Measurements from ENCODE around the gene MAS1L. TPM values are rescaled to one million over a fixed set of nuclear protein-coding genes. Genes with fewer than 3 reads are reported as not detected.

The MAS1L gene
- total RNA-seq, 4 donors from 2014 or later = 0.94 TPM; not detected in 3

DNA sequence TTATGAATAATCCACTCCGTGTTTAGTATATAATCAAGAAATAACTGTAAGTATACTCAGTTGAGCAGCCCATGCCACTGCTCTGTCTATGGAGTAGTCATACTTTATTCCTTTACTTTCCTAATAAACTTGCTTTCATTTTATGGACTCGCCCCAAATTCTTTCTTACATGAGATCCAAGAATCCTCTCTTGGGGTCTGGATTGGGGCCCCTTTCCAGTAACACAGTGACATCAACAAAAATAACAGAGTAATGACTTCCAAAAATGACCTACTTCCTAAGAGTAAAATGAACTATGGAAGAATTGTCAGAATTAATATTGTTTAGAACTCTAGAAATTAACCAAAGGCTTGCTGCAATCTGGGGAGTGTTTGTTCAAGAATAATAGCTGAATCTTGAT is 22.0 kb downstream of the MAS1L start:
- no peaks in the 10 kb centered on the region for H3K27me3 ChIP-seq
- no peaks in the 10 kb centered on the region for H3K36me3 ChIP-seq
- no peak overlapping the region for H3K27ac ChIP-seq
- no peaks in the 10 kb centered on the region for H3K4me1 ChIP-seq
- H3K4me3 ChIP-seq = no peak overlapping the region
- no peak for DNase-seq
- TF ChIP-seq, protein P1, sequence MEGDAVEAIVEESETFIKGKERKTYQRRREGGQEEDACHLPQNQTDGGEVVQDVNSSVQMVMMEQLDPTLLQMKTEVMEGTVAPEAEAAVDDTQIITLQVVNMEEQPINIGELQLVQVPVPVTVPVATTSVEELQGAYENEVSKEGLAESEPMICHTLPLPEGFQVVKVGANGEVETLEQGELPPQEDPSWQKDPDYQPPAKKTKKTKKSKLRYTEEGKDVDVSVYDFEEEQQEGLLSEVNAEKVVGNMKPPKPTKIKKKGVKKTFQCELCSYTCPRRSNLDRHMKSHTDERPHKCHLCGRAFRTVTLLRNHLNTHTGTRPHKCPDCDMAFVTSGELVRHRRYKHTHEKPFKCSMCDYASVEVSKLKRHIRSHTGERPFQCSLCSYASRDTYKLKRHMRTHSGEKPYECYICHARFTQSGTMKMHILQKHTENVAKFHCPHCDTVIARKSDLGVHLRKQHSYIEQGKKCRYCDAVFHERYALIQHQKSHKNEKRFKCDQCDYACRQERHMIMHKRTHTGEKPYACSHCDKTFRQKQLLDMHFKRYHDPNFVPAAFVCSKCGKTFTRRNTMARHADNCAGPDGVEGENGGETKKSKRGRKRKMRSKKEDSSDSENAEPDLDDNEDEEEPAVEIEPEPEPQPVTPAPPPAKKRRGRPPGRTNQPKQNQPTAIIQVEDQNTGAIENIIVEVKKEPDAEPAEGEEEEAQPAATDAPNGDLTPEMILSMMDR (IDR thresholded peaks at IDR 0.05) = no peak
- no peak for TF ChIP-seq POLR2A (IDR thresholded peaks at IDR 0.05)
- no peaks in the 10 kb centered on the region for H3K9me3 ChIP-seq

DNA sequence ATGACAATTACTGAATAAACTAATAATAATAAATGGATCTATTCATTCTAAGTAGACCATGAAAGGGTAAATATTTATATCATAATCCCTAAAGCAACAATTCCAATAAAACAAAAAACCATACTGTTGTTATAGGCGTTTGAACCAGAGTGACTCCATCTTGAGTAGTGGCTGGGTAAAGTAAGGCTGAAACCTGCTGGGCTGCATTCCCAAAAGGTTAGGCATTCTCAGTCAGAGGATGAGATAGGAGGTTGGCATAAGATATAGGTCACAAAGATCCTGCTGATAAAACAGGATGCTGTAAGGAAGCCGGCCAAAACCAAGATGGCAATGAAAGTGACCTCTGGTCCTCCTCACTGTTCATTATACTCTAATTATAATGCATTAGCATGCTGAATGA is 22.5 kb downstream of the MAS1L start:
- H3K9me3 ChIP-seq = no peaks in the 10 kb centered on the region

DNA sequence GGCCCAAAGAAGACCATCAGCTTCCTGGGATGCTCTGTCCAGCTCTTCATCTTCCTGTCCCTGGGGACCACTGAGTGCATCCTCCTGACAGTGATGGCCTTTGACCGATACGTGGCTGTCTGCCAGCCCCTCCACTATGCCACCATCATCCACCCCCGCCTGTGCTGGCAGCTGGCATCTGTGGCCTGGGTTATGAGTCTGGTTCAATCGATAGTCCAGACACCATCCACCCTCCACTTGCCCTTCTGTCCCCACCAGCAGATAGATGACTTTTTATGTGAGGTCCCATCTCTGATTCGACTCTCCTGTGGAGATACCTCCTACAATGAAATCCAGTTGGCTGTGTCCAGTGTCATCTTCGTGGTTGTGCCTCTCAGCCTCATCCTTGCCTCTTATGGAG is 25.7 kb downstream of the MAS1L start:
- Histone ChIP-seq H3K36me3 (no peaks in the 10 kb centered on the region), H3K4me3 (no peak overlapping the region), H3K9me3 (no peaks in the 10 kb centered on the region), H3K4me1 (no peaks in the 10 kb centered on the region), H3K27me3 (no peaks in the 10 kb centered on the region), H3K27ac (no peak overlapping the region)
- no peak for DNase-seq
- TF ChIP-seq, protein P1 (IDR thresholded peaks at IDR 0.05) = no peak
- TF ChIP-seq POLR2A (IDR thresholded peaks at IDR 0.05) = no peak

More for the DNA sequence above, 22.5 kb downstream of the MAS1L start:
- H3K27me3 ChIP-seq = no peaks in the 10 kb centered on the region
- H3K4me1 ChIP-seq = no peaks in the 10 kb centered on the region
- TF ChIP-seq, protein P1 (IDR thresholded peaks at IDR 0.05) = no peak
- TF ChIP-seq POLR2A (IDR thresholded peaks at IDR 0.05) = no peak
- H3K36me3 ChIP-seq = no peaks in the 10 kb centered on the region
- DNase-seq = no peak
- no peak overlapping the region for H3K4me3 ChIP-seq
- no peak overlapping the region for H3K27ac ChIP-seq

DNA sequence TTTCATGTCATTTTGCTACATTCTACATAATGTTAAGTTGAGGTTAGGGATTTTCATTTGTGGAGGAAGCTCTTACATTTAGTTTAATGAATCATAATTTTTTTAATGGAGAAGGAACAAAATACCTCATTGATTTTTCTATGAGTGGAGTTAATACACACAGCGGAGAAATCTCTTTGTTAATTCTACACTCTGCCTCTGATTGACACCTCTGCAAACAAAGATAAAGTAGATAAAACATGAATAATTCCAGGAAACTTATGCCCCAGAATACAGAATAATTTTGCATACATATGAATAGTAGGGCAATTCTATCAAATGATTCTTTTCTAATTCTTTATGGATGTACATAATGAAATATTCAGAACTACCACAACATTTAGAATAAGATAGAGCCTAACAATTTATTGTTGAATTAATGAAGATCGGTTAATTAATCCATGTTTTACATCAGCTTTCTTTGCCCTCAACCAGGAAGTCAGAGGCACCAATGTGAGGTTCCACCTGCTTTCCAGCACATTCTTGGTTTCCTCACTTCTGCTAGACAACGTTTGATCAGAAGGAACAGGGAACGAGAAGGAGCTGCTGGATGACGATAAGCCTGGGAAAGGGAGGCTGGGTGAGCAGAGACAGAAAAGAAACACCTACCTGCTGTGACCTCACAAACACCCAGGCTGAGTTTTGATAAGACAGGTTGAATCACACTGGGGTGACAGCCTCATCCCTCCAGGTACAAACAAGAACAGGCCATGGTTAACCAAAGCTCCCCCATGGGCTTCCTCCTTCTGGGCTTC is 26.5 kb downstream of the MAS1L start:
- no peak for TF ChIP-seq POLR2A (IDR thresholded peaks at IDR 0.05)
- TF ChIP-seq, protein P1 (IDR thresholded peaks at IDR 0.05) = no peak
- Histone ChIP-seq H3K4me1 (no peaks in the 10 kb centered on the region), H3K36me3 (no peaks in the 10 kb centered on the region), H3K27me3 (no peaks in the 10 kb centered on the region), H3K4me3 (no peak overlapping the region), H3K27ac (no peak overlapping the region), H3K9me3 (no peaks in the 10 kb centered on the region)
- DNase-seq = no peak

DNA sequence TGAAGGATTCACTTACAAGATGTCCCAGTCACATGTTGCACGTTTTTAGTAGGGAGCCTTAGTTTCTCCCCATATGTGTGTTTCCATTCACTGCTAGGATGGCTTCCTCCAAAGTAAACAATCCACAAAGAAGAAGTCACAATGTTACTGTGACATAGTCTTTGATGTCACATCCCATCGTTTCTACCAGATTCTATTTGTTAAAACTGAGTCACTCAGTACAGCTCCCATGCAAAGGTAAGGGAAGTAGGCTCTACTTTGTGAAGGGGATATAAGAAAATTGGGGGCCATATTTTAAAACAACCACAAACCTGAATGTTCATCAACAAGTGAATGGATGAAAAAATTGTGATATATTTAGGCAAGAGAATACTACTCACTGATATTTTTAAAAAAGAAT is 30.8 kb downstream of the MAS1L start, which contains the start of the genes OR11A1 and OR2H1:
Gene OR11A1 (minus strand): TSS at position 101 of the 400 bp plus-strand sequence. CDS start 29,430 bp downstream, outside the sequence.
Gene OR2H1 (plus strand): TSS at position 185 of the 400 bp plus-strand sequence. CDS start 4,615 bp downstream, outside the sequence.
- no peak within 1 kb of the TSS for H3K27ac ChIP-seq
- no peaks in the 10 kb centered on the region for H3K36me3 ChIP-seq
- DNase-seq = no peak
- no peaks in the 10 kb centered on the region for H3K27me3 ChIP-seq
- no peak within 1 kb of the TSS for H3K4me3 ChIP-seq
- TF ChIP-seq, protein P1 (IDR thresholded peaks at IDR 0.05) = no peak
- TF ChIP-seq POLR2A (IDR thresholded peaks at IDR 0.05) = no peak
- H3K4me1 ChIP-seq = no peaks in the 10 kb centered on the region
- H3K9me3 ChIP-seq = no peaks in the 10 kb centered on the region
